GM18505 (cell line): ENCODE data around the gene LDLRAD4.

ENCODE experiments used
- ATAC-seq: cut with Tn5 transposase; IDR thresholded peaks from one replicate; pipeline ENCODE4 v1.9.1; 2021; ENCODE audit not compliant: unreplicated experiment
- POLR2A ChIP-seq: IDR thresholded peaks from 4 replicates; pipeline ENCODE4 v1.6.1; 2011; ENCODE audit warnings: borderline replicate concordance; ENCODE audit not compliant: insufficient read depth, insufficient read length; ENCODE audit errors: extremely low read depth

Gene LDLRAD4

GRCh38 chr18:13226533-13227144, 8.1 kb downstream of the LDLRAD4 start:
- ATAC-seq = no peak
- no peak for TF ChIP-seq POLR2A

- no peak for ATAC-seq
- TF ChIP-seq POLR2A = no peak
Measured at GRCh38 chr18:13227910-13228309, 9.3 kb downstream of the LDLRAD4 start.

GRCh38 chr18:13229001-13229671, 10.6 kb downstream of the LDLRAD4 start:
- no peak for ATAC-seq
- TF ChIP-seq POLR2A = no peak

- TF ChIP-seq POLR2A = no peak
- ATAC-seq = no peak
Measured at GRCh38 chr18:13231151-13231550, 12.6 kb downstream of the LDLRAD4 start.

GRCh38 chr18:13232086-13232917, 13.7 kb downstream of the LDLRAD4 start:
- no peak for ATAC-seq
- no peak for TF ChIP-seq POLR2A

- TF ChIP-seq POLR2A = no peak
- no peak for ATAC-seq
Measured at GRCh38 chr18:13232971-13233786, 14.6 kb downstream of the LDLRAD4 start.

GRCh38 chr18:13233787-13234783, 15.5 kb downstream of the LDLRAD4 start:
- no peak for ATAC-seq
- TF ChIP-seq POLR2A = no peak

- TF ChIP-seq POLR2A = no peak
- no peak for ATAC-seq
Measured at GRCh38 chr18:13235421-13235831, 16.9 kb downstream of the LDLRAD4 start.

- no peak for ATAC-seq
Measured at GRCh38 chr18:13235981-13236380, 17.4 kb downstream of the LDLRAD4 start.

GRCh38 chr18:13236411-13236810, 17.9 kb downstream of the LDLRAD4 start:
- no peak for TF ChIP-seq POLR2A
- ATAC-seq = no peak

More at GRCh38 chr18:13235981-13236380, 17.4 kb downstream of the LDLRAD4 start:
- TF ChIP-seq POLR2A = no peak

GRCh38 chr18:13237073-13237472, 18.5 kb downstream of the LDLRAD4 start:
- TF ChIP-seq POLR2A = no peak
- ATAC-seq = no peak

GRCh38 chr18:13237641-13238040, 19.1 kb downstream of the LDLRAD4 start:
- no peak for TF ChIP-seq POLR2A
- ATAC-seq = no peak
